GM21423 (cell line): ENCODE data around the gene PIK3C2B.

Experiments used
- ATAC-seq: cut with Tn5 transposase; IDR thresholded peaks from one replicate; pipeline ENCODE4 v1.9.1; 2021; ENCODE audit warnings: mild to moderate bottlenecking, moderate library complexity; ENCODE audit not compliant: unreplicated experiment

The PIK3C2B gene

DNA sequence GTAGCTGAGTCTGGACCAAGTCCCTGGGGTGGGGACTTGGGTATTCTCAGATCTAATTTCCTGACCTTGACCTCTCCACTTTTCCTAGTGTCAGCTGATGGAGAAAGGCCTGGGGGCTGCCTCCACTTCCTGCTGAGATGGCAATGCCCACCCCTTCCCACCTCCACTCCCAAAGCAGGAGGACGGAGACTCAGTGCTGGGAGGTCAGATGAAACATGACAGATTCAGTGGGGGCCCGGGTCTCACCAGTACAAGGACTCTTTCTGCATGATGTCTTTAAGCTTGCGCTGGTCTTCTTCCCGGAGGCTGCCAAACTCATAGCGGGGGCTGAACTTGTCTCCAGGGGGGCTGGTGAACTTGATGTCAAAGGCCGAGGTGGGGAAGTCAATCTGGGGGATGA is 47.4 kb downstream of the PIK3C2B start:
- no peak for ATAC-seq

DNA sequence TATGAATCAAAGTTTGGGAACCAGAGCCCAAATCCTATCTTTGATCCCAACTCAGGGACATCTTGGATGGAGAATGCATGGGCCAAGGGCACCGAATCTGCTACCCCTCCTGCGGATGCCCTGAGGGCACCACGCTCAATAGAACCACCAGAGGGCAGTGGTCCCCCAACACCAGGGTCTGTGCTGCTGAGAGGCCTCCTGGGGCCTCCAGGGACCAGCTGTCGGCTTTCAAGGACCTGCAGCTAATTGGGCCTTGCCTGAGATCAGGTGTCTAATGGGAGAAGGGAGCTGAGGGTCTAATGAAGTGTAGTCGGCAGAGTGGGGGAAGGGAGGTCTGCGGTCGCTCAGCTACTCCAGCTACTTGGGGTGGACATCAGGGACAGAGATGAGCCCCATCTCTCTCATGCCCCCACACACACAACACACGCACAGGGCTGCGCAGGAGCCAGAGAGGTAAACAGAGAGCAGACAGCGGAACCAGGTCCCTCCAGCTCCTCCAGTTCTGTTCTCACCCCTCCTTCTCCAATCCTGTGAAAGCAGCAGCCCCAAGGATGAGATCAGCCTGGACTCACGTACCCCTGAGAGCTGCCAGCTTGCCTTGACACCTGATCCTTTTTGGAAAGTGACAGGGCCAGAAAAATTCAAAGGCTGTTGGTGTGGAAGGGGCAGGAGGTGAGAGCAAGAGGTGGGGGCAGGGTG is 48.0 kb downstream of the PIK3C2B start:
- ATAC-seq: peak; percentile 73

DNA sequence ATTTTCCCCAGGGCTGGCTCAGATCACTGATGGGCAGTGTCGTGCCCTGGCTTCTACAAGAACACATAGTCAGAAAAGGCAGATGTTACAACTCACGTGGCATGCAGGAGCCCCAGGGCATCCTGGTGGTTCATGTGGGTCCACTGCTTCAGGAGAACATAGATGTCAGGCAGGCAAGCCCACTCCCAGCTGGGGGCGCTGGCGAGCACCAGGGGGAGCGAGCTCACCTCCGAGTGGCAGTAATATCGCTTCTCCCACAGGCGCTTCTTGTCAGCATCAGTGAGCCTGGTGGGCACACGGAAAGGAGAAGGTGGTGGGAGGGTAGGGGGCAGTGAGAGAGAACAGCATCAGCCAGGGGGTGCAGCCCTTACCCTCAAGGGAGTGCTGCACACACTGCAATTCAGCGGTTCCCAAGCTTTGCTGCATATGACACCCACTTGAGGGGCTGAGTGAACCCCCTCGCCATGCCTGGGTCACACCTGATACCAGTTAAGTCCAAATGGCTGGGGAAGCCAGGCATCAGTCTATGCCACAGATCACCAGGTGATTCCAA is 48.7 kb downstream of the PIK3C2B start:
- ATAC-seq: no peak
